COLO668 (cell line): ENCODE data around the gene SSR1.

Experiments used
- DNase-seq: peaks from one replicate; lab custom pipeline; 2025; ENCODE audit not compliant: unreplicated experiment; lab: John Stamatoyannopoulos, UW

SSR1 gene

DNA sequence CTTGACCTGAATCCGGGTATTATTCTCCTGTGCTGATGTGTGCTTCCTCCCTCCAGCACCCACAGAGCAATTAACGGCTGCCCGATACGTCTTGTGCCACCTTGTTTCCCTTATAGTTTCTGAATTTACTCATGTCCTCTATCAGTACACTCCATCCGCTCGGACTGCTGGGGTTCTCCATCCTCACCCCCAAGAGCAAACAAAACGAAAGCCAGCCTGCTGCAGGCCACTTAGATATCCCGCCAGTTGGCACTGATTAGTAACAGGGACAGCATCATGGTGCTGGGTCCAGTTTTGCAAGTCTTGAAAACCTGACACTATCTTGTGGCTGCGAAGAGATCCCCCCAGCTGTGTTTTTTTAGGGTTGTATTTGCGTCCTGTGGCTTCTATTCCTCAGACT, 71.8 kb downstream of the SSR1 start:
- DNase-seq = no peak

- DNase-seq = no peak
Observed at GRCh38 chr6:7240351-7240750, 72.6 kb downstream of the SSR1 start.

DNA sequence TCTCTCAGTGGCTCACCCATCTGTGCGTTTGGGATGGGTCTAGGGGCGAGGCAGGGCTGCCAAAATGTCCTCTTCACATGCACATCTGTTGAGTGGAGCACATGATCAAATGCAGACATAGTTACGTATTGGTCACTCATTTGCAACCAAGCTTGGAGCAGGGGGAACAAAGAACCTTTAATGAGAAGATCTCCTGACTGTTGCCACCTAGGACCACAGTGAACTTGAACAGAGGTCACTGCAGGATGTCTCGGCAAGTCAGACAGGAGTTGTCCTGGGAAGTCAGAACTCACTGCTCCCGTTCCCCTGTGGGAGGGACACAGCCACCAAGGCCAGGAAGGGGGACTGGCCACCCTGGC, 73.4 kb downstream of the SSR1 start:
- no peak for DNase-seq

GRCh38 chr6:7238900-7239589, 74.0 kb downstream of the SSR1 start:
- peak; percentile 86 for DNase-seq

DNA sequence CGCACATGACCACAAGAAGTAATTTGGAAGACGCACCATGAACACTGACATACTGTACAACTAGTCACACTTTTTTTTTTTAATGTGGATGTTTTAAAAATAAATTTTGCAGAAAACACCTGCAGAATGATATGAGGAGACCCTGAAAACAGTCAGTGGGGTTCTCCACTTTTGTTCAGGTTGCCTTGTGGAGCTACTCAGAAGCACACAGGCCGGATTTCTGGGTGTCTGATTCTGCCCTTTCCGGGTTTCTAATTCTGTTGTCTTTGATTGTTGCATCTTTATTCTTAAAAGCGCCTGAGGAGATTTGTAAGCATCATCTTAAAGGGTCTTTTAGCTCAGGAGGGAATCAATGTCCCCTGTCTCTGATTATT, 74.5 kb downstream of the SSR1 start:
- DNase-seq = no peak

GRCh38 chr6:7237653-7238188, 75.3 kb downstream of the SSR1 start:
- no peak for DNase-seq

- peak; percentile 20 for DNase-seq
Observed at GRCh38 chr6:7236306-7237209, 76.4 kb downstream of the SSR1 start.

- DNase-seq = peak; percentile 31
Observed at GRCh38 chr6:7235712-7236305, 77.2 kb downstream of the SSR1 start.

GRCh38 chr6:7234547-7234946, 78.5 kb downstream of the SSR1 start:
- no peak for DNase-seq

- no peak for DNase-seq
Observed at GRCh38 chr6:7232351-7232750, 80.6 kb downstream of the SSR1 start.

GRCh38 chr6:7230956-7231713, 81.9 kb downstream of the SSR1 start:
- no peak for DNase-seq

- DNase-seq = no peak
Observed at GRCh38 chr6:7230327-7230691, 82.7 kb downstream of the SSR1 start.

DNA sequence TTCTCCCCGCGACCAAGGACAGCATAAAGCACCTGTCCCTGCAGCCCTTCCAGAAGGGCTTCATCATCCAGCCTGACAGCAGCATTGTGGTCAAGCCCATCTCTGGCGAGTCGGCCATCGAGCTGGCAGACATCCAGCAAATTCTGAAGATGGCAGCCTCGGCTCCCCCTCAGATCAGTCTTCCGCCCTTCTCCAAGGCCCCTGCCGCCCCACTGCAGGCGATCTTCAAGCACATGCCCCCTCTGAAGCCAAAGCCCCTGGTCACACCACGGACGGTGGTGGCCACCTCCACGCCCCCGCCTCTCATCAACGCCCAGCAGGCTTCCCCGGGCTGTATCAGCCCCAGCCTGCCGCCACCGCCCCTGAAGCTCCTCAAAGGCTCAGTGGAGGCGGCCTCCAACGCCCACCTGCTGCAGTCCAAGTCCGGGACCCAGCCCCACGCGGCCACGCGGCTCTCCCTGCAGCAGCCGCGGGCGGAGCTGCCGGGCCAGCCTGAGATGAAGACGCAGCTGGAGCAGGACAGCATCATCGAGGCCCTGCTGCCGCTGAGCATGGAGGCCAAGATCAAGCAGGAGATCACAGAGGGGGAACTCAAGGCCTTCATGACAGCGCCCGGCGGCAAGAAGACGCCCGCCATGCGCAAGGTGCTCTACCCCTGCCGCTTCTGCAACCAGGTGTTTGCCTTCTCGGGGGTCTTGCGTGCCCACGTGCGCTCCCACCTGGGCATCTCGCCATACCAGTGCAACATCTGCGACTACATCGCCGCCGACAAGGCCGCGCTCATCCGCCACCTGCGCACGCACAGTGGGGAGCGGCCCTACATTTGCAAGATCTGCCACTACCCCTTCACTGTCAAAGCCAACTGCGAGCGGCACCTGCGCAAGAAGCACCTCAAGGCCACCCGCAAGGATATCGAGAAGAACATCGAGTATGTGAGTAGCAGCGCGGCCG, 83.3 kb downstream of the SSR1 start:
- DNase-seq = peak; percentile 1

GRCh38 chr6:7228662-7229375, 84.2 kb downstream of the SSR1 start:
- DNase-seq = no peak

DNA sequence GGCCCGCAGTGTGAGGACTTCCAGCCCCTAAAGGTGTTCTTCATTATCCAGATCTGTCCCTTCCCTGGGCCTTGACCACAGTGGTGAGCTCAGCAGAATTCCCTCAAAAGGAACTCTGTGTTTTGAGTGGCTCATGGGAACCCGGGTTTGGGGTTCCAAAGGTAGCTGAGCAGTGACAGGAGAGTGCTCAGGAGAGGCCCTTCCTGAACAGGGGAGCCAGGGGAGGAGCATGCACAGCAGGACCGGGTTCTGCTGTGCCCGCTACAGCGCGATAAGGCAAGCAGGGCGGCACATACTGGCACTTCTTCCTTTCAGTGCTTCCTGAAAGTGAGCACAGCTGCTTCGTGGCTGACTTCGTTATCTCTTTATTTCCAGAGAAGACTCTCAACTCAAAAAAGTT, 88.3 kb downstream of the SSR1 start:
- DNase-seq = no peak

- no peak for DNase-seq
Observed at GRCh38 chr6:7222197-7222596, 90.8 kb downstream of the SSR1 start.

DNA sequence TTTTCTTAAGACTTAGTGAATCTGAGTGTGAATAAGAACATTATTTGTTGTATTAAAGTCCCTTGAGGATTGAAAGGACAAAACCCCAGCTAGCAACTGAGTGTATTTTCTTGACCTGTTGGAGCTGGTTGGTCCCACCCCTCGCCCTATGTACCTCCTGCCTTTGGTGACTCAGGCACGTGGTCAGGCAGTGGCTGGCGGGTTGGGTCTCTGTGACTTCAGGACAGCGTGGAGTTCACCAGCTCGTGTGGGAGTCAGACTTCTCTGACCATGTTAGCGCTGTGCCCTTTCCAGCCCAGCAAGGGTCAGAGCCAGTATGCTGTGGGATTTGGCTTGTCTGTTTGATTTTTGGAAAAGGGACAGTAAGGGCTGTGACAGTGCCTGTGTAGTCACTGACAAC, 93.7 kb downstream of the SSR1 start:
- DNase-seq = no peak

- DNase-seq = no peak
Observed at GRCh38 chr6:7218406-7218988, 94.5 kb downstream of the SSR1 start.
